SK-N-SH (cell line): ENCODE results near the gene CDIP1. TPM values are rescaled to one million over a fixed set of nuclear protein-coding genes. Genes with fewer than 3 reads are reported as not detected.

Experiments used
- CTCF ChIA-PET: fragments of 300-600, 350-600 bp; formaldehyde crosslinking; extraction: SDS; loops from one replicate; lab custom pipeline; 2021; lab: Yijun Ruan, JAX
- POLR2A ChIA-PET: fragments of 350-600 bp; sonication (Branson Sonifier 250); formaldehyde crosslinking; extraction: SDS; loops from one replicate; lab custom pipeline; 2020; ENCODE audit warnings: antibody characterized with exemption, inconsistent platforms; lab: Yijun Ruan, JAX
- DNase-seq: peaks from one replicate; pipeline ENCODE4 v3.0.0; 2012
- H2AFZ ChIP-seq: fragments of 200-600 bp; sonication (generic); 2 replicates; pipeline ENCODE4 v1.8.1; 2016; ENCODE audit warnings: antibody characterized with exemption, mild to moderate bottlenecking, low read depth
- H3F3A ChIP-seq: fragments of 200-600 bp; sonication (generic); replicated peaks from 2 replicates; pipeline ENCODE3; 2016; ENCODE audit warnings: antibody characterized with exemption, mild to moderate bottlenecking; ENCODE audit not compliant: insufficient read depth
- H3K27ac ChIP-seq, 2 experiments: fragments of 200-500 bp in 1 of 2; fragments of 200-600 bp in 1 of 2; sonication (Bioruptor generic) in 1 of 2; sonication (generic), shearing (Covaris generic) in 1 of 2; 2 replicates each; pipeline versions ENCODE4 v1.5.1 to v1.6.1; 2014 to 2016; ENCODE audit warnings: low read depth in 2 of 2, inconsistent platforms in 1 of 2, low read length in 1 of 2, mild to moderate bottlenecking in 1 of 2, mixed read lengths in 1 of 2
- H3K27me3 ChIP-seq: fragments of 200-600 bp; sonication (generic), shearing (Covaris generic); 2 replicates; pipeline ENCODE4 v1.6.1; 2016; ENCODE audit warnings: mixed run types; ENCODE audit not compliant: insufficient read depth
- H3K36me3 ChIP-seq, 2 experiments: fragments of 200-500 bp in 1 of 2; fragments of 200-600 bp in 1 of 2; sonication (Bioruptor generic) in 1 of 2; sonication (generic) in 1 of 2; replicated peaks in 1 of 2; 2 replicates each; pipeline versions ENCODE3 to v1.5.1; 2014 to 2016; ENCODE audit warnings: low read length in 1 of 2, mild to moderate bottlenecking in 1 of 2; ENCODE audit not compliant: insufficient read depth in 2 of 2, control insufficient read depth in 1 of 2
- H3K4me1 ChIP-seq, 2 experiments: fragments of 200-500 bp in 1 of 2; fragments of 200-600 bp in 1 of 2; sonication (Bioruptor generic) in 1 of 2; sonication (generic), shearing (Covaris generic) in 1 of 2; 2 replicates each; pipeline versions ENCODE4 v1.5.1 to v1.6.1; 2014 to 2016; ENCODE audit warnings: low read depth in 1 of 2, low read length in 1 of 2, mixed run types in 1 of 2; ENCODE audit not compliant: insufficient read depth in 2 of 2, control insufficient read depth in 1 of 2
- H3K4me2 ChIP-seq: fragments of 200-600 bp; sonication (generic), shearing (Covaris generic); 2 replicates; pipeline ENCODE4 v1.6.1; 2017; ENCODE audit warnings: mixed run types
- H3K4me3 ChIP-seq, 2 experiments: fragments of 200-500 bp in 1 of 2; fragments of 200-600 bp in 1 of 2; sonication (Bioruptor generic) in 1 of 2; sonication (generic), shearing (Covaris generic) in 1 of 2; 2 replicates each; pipeline versions ENCODE4 v1.5.1 to v1.8.1; 2014 to 2016; ENCODE audit warnings: low read depth in 2 of 2, inconsistent platforms in 1 of 2, low read length in 1 of 2, mild to moderate bottlenecking in 1 of 2, mixed read lengths in 1 of 2, moderate library complexity in 1 of 2
- H3K79me2 ChIP-seq: fragments of 200-600 bp; sonication (generic); 2 replicates; pipeline ENCODE4 v1.8.1; 2017; ENCODE audit warnings: mild to moderate bottlenecking; ENCODE audit not compliant: insufficient read depth
- H3K9ac ChIP-seq: fragments of 200-600 bp; sonication (generic); 2 replicates; pipeline ENCODE4 v1.6.1; 2017; ENCODE audit warnings: mixed run types
- H3K9me2 ChIP-seq: fragments of 200-600 bp; sonication (generic); 2 replicates; pipeline ENCODE4 v1.6.1; 2017; ENCODE audit warnings: mixed run types
- H3K9me3 ChIP-seq: fragments of 200-600 bp; sonication (generic); 2 replicates; pipeline ENCODE4 v1.6.1; 2017; ENCODE audit warnings: mixed run types, mild to moderate bottlenecking, moderate library complexity
- H4K20me1 ChIP-seq: fragments of 200-600 bp; sonication (generic); 2 replicates; pipeline ENCODE4 v1.6.1; 2017; ENCODE audit warnings: mild to moderate bottlenecking, mixed run types; ENCODE audit not compliant: insufficient read depth
- CTCF ChIP-seq: fragments of 200-600 bp; sonication (generic); IDR thresholded peaks from 2 replicates; pipeline ENCODE4 v1.6.1; 2017; ENCODE audit warnings: antibody characterized with exemption, mild to moderate bottlenecking, moderate library complexity
- FOXJ3 ChIP-seq: sonication (generic); formaldehyde crosslinking; IDR thresholded peaks from 2 replicates; pipeline ENCODE4 v1.5.1; 2020; ENCODE audit warnings: mild to moderate bottlenecking, missing genetic modification reagents
- GABPA ChIP-seq: IDR thresholded peaks from 2 replicates; pipeline ENCODE4 v1.4.0; 2012; ENCODE audit warnings: low read depth, mild to moderate bottlenecking
- JUND ChIP-seq: IDR thresholded peaks from 2 replicates; pipeline ENCODE4 v1.4.0; 2012
- MXI1 ChIP-seq: IDR thresholded peaks from 2 replicates; pipeline ENCODE4 v1.6.1; 2012; ENCODE audit warnings: mild to moderate bottlenecking, low read depth, low read length, improper control_type of control experiment
- NFIC ChIP-seq: IDR thresholded peaks from 2 replicates; pipeline ENCODE4 v1.4.0; 2012; ENCODE audit warnings: borderline replicate concordance
- NRF1 ChIP-seq: IDR thresholded peaks from 2 replicates; pipeline ENCODE4 v1.6.1; 2012; ENCODE audit warnings: low read depth, mild to moderate bottlenecking, low read length
- RCOR1 ChIP-seq: fragments of 150-350 bp; IDR thresholded peaks from 2 replicates; pipeline ENCODE4 v1.6.1; 2017; ENCODE audit warnings: antibody characterized with exemption, low read length
- RXRA ChIP-seq: IDR thresholded peaks from 2 replicates; pipeline ENCODE4 v1.4.0; 2012; ENCODE audit warnings: low read depth, mild to moderate bottlenecking, borderline replicate concordance
- SIN3A ChIP-seq: IDR thresholded peaks from 2 replicates; pipeline ENCODE4 v1.6.1; 2012; ENCODE audit warnings: low read depth, mild to moderate bottlenecking, low read length, moderate library complexity, borderline replicate concordance
- TCF12 ChIP-seq: IDR thresholded peaks from 2 replicates; pipeline ENCODE4 v1.4.0; 2012
- TEAD4 ChIP-seq: IDR thresholded peaks from 2 replicates; pipeline ENCODE4 v1.4.0; 2012; ENCODE audit warnings: mild to moderate bottlenecking, borderline replicate concordance; ENCODE audit not compliant: insufficient read depth
- WGBS: methylation state at CpG from one replicate; pipeline ENCODE4 v1.1.6; 2017; ENCODE audit warnings: low lambda C conversion rate; 5-methylcytosine and 5-hydroxymethylcytosine counted together
- polyA plus RNA-seq, 3 experiments: library from polyadenylated mRNA; depleted of rRNA; stranded (reverse); fragments of >200 nt; gene quantifications; 2 replicates each; pipeline ENCODE4 v1.2.3, GENCODE V29; 2012
- TF ChIP-seq, protein P1 (sequence below): fragments of 150-350 bp; IDR thresholded peaks from 2 replicates; pipeline ENCODE4 v1.6.1; 2016; ENCODE audit warnings: mild to moderate bottlenecking, low read depth, low read length

The CDIP1 gene
- polyA plus RNA-seq, 1 of the 3 experiments (the other 2 are of a cell fraction) = 30.2 TPM

DNA sequence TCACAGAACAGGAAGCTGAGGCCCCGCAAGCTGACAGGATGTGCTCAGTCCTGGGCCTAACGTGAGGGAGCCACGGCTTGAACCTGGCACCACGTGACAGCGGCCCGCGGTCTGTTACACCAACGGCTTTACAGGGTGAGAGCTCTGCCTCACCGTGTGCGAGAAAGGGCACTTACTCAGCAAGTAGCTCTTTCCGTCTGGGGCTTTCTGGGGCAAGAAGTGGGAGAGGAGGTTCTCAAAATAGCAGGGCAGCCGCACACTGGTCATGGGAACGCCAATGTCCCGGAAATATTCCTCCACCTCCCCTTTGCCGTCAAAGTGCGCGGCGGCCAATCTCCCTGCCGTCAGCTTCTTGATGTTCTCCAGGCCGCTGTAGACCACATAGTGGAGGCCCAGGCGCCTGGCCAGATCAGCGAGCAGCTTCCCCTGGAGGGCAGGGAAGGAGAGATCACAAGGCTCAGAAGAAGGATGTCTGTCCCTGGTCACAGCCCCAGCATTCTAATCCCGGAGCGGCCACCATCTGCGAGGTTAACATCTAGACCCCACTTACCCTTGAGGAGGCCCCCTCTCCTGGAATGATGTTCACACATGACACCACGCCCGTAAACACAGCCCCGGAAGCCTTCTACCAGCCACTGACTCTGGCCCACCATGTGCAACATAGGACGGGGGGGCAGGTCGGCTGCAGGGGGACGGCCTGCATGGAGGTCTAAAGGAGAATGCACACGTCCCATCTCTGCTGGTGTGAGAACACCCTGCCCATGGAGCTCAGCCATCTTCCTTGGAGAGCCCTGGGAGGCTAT is 72.4 kb downstream of the CDIP1 start (continued):
- no peak for TF ChIP-seq RXRA

DNA sequence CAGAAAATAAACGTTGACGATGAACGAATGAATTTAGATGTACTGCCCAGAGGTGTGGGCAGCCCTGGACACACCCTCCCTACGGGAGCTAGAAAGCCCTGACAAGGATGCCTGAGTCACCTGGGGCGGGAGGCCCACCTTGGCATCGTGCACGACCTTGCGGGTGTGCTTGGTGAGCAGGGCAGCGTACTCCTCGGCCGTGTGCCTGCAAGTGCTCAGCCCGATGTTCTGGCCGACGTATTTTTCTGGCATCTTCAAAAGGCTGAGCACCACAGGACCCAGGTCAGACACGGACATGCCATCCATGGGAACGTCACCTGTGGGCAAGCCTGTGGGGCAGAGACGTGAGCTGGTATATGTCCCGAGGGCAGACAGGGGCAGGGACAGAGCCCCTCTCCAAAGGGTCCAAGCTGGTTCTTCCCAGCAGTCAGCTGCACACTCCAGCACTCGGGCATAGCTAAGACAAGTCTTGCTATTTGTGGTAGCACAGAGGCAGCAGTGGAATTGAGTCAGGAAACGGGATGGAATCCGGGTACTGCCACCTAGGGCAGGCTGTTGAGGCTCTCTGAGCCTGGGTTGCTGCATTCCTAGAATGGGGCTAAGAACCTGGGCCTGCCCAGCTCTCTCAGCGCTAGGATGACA is 74.9 kb downstream of the CDIP1 start:
- no peak for DNase-seq
- peak overlapping the region in 1 of 2 experiments; percentile 59; a peak in 2 of 4 replicates for H3K27ac ChIP-seq

More for the DNA sequence above, 74.9 kb downstream of the CDIP1 start:
- ChIA-PET CTCF (interaction anchor here (0.9 kb wide), 1 partner anchor 61 kb away, joined by 3 read pairs; no protein-coding TSS in a partner anchor), POLR2A (interaction anchor here (0.6 kb wide), 3 partner anchors 7 to 36 kb away, joined by 3 read pairs; no protein-coding TSS in a partner anchor)
- 89% methylated on average over 17 of the region's 22 CpGs for WGBS
- H3K36me3 ChIP-seq = peaks cover 13 to 14% of the 10 kb centered on the region in 2 experiments
- H3K4me2 ChIP-seq = 0 out of 2 replicates have a peak overlapping the region, but pooled peaks have one; percentile 46
- no peaks in the 10 kb centered on the region for H4K20me1 ChIP-seq
- peaks cover 23% of the 10 kb centered on the region for H3F3A ChIP-seq
- H3K4me3 ChIP-seq = no peak overlapping the region
- TF ChIP-seq GABPA (no peak), FOXJ3 (CRISPR knock-in tag) (no peak), RCOR1 (no peak), SIN3A (no peak), TEAD4 (no peak), MXI1 (no peak), TCF12 (no peak), CTCF (no peak), NFIC (no peak), NRF1 (no peak), JUND (no peak)
- TF ChIP-seq, protein P1, sequence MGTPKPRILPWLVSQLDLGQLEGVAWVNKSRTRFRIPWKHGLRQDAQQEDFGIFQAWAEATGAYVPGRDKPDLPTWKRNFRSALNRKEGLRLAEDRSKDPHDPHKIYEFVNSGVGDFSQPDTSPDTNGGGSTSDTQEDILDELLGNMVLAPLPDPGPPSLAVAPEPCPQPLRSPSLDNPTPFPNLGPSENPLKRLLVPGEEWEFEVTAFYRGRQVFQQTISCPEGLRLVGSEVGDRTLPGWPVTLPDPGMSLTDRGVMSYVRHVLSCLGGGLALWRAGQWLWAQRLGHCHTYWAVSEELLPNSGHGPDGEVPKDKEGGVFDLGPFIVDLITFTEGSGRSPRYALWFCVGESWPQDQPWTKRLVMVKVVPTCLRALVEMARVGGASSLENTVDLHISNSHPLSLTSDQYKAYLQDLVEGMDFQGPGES = no peak
- no peaks in the 10 kb centered on the region for H3K79me2 ChIP-seq
- no peaks in the 10 kb centered on the region for H3K27me3 ChIP-seq
- no peaks in the 10 kb centered on the region for H3K9me3 ChIP-seq
- H2AFZ ChIP-seq = no peak overlapping the region
- no peaks in the 10 kb centered on the region for H3K9me2 ChIP-seq
- H3K9ac ChIP-seq = peak overlapping the region; percentile 32
- H3K4me1 ChIP-seq = peaks cover 0 to 8% of the 10 kb centered on the region in 2 experiments; a peak in 1 of 4 replicates
